Lower lobe of right lung (tissue), 2 donors: ENCODE measurements around the gene GPRC5D. TPM values are rescaled to one million over a fixed set of nuclear protein-coding genes. Genes with fewer than 3 reads are reported as not detected.

ENCODE experiments used
- ATAC-seq, 2 donors: fragments of 200-7000 bp; cut with Tn5 transposase; one replicate each; pipeline ENCODE4 v1.9.1; 2020 to 2022; ENCODE audit warnings: mild to moderate bottlenecking in 2 of 2, moderate library complexity in 2 of 2
- DNase-seq: peaks from one replicate; pipeline ENCODE4 v3.0.0-alpha.2; 2020
- H3K27ac ChIP-seq: fragments of 200-600 bp; one replicate; pipeline ENCODE4 v1.8.0; 2022
- H3K27me3 ChIP-seq: fragments of 200-600 bp; one replicate; pipeline ENCODE4 v1.8.0; 2022; ENCODE audit warnings: low read depth
- H3K36me3 ChIP-seq: fragments of 200-600 bp; one replicate; pipeline ENCODE4 v1.8.0; 2022; ENCODE audit warnings: mild to moderate bottlenecking
- H3K4me1 ChIP-seq: fragments of 200-600 bp; one replicate; pipeline ENCODE4 v1.8.0; 2022
- H3K4me3 ChIP-seq: fragments of 200-600 bp; one replicate; pipeline ENCODE4 v1.8.0; 2022; ENCODE audit warnings: mild to moderate bottlenecking
- H3K9me3 ChIP-seq: fragments of 200-600 bp; one replicate; pipeline ENCODE4 v1.8.0; 2022
- CTCF ChIP-seq: fragments of 200-600 bp; IDR thresholded peaks from one replicate; pipeline ENCODE4 v1.8.0; 2022; ENCODE audit warnings: antibody characterized with exemption, mild to moderate bottlenecking
- intact Hi-C: fragments of 100-400 bp; cut with DNase I; formaldehyde crosslinking; loops from one replicate; pipeline ENCODE4 v1.11.0; 2022
- total RNA-seq: library from RNA; stranded (reverse); fragmentation: NEBNext Ultra II Directional; extraction: Animal tissue kit (Norgen Biotek cat#: 25700); gene quantifications from one replicate; pipeline ENCODE4 v1.2.1, GENCODE V29; 2021
- donor health status: DM: no; HTN: yes; CAD: no; lungs with severe emphysema.

The GPRC5D gene
- total RNA-seq, 1 donor from 2014 or later = not detected

- H3K27me3 ChIP-seq = no peaks in the 10 kb centered on the region
Measured at GRCh38 chr12:12946686-12947355, 5.1 kb downstream of the GPRC5D start.

GRCh38 chr12:12945591-12945990 lies 6.4 kb downstream of the GPRC5D start:
- TF ChIP-seq CTCF = no peak
- no peaks in the 10 kb centered on the region for H3K9me3 ChIP-seq
- DNase-seq = no peak
- H3K4me1 ChIP-seq = no peaks in the 10 kb centered on the region
- H3K27me3 ChIP-seq = no peaks in the 10 kb centered on the region
- H3K27ac ChIP-seq = no peak overlapping the region
- no peak overlapping the region for H3K4me3 ChIP-seq
- intact Hi-C loops = no loop called here
- no peak for ATAC-seq
- no peaks in the 10 kb centered on the region for H3K36me3 ChIP-seq

More at GRCh38 chr12:12946686-12947355, 5.1 kb downstream of the GPRC5D start:
- no peak for DNase-seq
- H3K4me1 ChIP-seq = no peaks in the 10 kb centered on the region
- no peaks in the 10 kb centered on the region for H3K36me3 ChIP-seq
- H3K27ac ChIP-seq = no peak overlapping the region
- intact Hi-C loops = no loop called here
- no peak for TF ChIP-seq CTCF
- no peak for ATAC-seq
- H3K9me3 ChIP-seq = no peaks in the 10 kb centered on the region
- no peak overlapping the region for H3K4me3 ChIP-seq

- DNase-seq (no peak), ATAC-seq (no peak)
- no peak overlapping the region for H3K4me3 ChIP-seq
- no peak for TF ChIP-seq CTCF
- no peaks in the 10 kb centered on the region for H3K36me3 ChIP-seq
- intact Hi-C loops = no loop called here
- no peaks in the 10 kb centered on the region for H3K4me1 ChIP-seq
- H3K9me3 ChIP-seq = no peaks in the 10 kb centered on the region
- no peaks in the 10 kb centered on the region for H3K27me3 ChIP-seq
- no peak overlapping the region for H3K27ac ChIP-seq
Measured at GRCh38 chr12:12943586-12944260, 8.2 kb downstream of the GPRC5D start.

DNA sequence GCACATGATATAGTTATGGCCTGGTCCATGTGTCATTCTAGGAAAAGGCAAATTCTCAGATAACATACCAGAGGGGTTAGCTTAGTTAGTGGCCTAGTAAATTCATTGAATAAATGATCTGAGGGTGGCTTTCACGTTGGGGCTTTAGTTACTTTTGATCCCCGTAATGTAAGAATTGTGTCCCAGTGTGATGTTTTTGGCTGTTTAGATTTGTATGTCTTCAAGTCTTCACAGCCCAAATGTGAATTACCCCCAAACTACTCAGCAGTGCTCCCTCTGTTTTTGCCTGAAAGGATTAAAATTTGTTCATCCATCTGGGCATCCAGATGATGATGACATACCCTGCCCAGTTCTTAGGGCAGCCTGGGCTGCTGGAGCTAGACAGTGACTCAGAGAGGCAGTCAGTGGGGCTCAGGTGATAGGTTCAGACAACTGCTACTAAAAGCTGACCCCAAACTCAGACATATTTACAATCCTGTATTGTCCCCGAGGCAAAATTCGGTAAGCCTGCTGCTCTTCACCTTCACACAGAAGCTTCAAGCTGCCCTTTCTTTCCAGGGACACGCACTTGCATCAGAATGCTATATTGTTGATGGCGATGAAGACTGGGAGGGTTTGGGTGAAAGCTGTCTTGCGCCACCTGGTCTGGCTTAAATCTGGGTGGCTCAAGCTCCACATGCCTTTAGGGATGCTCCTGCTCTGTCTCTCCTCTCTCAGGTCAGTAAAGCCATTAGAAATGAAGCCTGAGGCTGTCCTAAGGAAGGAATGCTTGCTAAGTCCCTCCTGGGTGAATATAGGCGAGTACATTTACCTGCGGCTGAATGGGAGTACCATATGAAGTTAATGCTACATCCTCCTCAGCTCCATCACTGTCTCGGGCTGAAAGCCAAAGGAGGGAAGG lies 10.3 kb downstream of the GPRC5D start:
- no peaks in the 10 kb centered on the region for H3K36me3 ChIP-seq
- H3K4me1 ChIP-seq = no peaks in the 10 kb centered on the region
- H3K27me3 ChIP-seq = no peaks in the 10 kb centered on the region
- DNase-seq (no peak), ATAC-seq (peak in 1 of 2 donors; percentile 7)
- no peak overlapping the region for H3K27ac ChIP-seq
- H3K9me3 ChIP-seq = no peaks in the 10 kb centered on the region
- H3K4me3 ChIP-seq = no peak overlapping the region
- TF ChIP-seq CTCF = no peak
- intact Hi-C loops = no loop called here

DNA sequence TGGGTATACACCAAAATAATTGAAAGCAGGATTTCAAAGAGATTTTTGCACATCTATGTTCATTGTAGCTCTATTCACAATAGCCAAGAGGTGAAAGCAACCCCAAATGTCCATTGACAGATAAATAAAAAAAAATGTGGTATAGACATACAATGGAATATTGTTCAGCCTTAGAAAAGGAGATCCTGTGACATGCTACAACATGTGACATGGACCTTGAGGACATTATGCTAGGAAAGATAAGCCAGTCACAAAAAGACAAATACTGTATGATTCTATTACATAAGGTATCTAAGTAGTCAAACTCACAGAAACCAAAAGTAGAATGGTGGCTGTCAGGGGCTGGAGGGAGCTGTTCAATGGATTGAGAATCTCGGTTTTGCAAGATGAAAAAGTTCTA lies 12.1 kb downstream of the GPRC5D start:
- no peak overlapping the region for H3K4me3 ChIP-seq
- TF ChIP-seq CTCF = no peak
- intact Hi-C loops = no loop called here
- H3K4me1 ChIP-seq = no peaks in the 10 kb centered on the region
- DNase-seq (no peak), ATAC-seq (no peak)
- no peaks in the 10 kb centered on the region for H3K27me3 ChIP-seq
- H3K36me3 ChIP-seq = no peaks in the 10 kb centered on the region
- no peaks in the 10 kb centered on the region for H3K9me3 ChIP-seq
- H3K27ac ChIP-seq = no peak overlapping the region
